Ectodermal cell (in vitro differentiated cells): ENCODE data around the gene STX8.
"Not testable (repeated sequence)": the region's sequence is repeated elsewhere in the genome, so short reads cannot be mapped to it uniquely, and the experiment has no call there.

Experiments used
- H3K27ac ChIP-seq: 2 replicates; pipeline ENCODE4 v1.7.0; 2013; ENCODE audit warnings: mild to moderate bottlenecking, low read depth, low read length; ENCODE audit not compliant: insufficient read depth, poor library complexity, severe bottlenecking
- H3K27me3 ChIP-seq: 2 replicates; pipeline ENCODE4 v1.7.0; 2013; ENCODE audit warnings: mild to moderate bottlenecking, low read length; ENCODE audit not compliant: insufficient read depth, control insufficient read depth, poor library complexity, severe bottlenecking
- H3K36me3 ChIP-seq: one replicate; pipeline ENCODE4 v1.7.0; 2013; ENCODE audit warnings: low read length; ENCODE audit not compliant: control insufficient read depth, insufficient read depth
- H3K4me1 ChIP-seq: one replicate; pipeline ENCODE4 v1.7.0; 2013; ENCODE audit warnings: low read length; ENCODE audit not compliant: control insufficient read depth, insufficient read depth
- H3K4me3 ChIP-seq: 2 replicates; pipeline ENCODE4 v1.7.0; 2013; ENCODE audit warnings: low read depth, low read length, control low read depth; ENCODE audit not compliant: insufficient read depth
- H3K9me3 ChIP-seq: 2 replicates; pipeline ENCODE4 v1.7.0; 2013; ENCODE audit warnings: mild to moderate bottlenecking, low read length, moderate library complexity; ENCODE audit not compliant: control insufficient read depth
- WGBS, 2 experiments: methylation state at CpG; one replicate each; pipeline ENCODE4 v1.1.7; 2013; ENCODE audit warnings: missing lambda C conversion rate in 2 of 2; 5-methylcytosine and 5-hydroxymethylcytosine counted together

STX8 gene

DNA sequence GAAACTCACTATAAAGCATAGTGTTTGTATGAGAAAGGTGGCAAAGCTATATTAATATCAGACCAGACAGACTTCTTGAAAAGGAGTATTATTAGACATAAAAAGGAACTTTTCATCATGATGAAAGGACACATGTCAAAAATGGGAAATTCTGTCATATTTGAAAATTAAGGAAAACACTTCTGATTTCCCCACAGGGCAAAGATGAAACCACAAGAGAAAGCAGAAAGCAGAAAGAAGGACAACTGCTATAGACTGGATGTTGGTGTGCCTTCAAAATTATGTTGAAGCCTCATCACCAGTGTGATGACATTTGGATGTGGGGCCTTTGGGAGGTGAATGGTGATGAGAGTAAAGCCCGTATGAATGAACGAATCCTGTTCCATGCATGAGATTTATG is 193.0 kb downstream of the STX8 start:
- WGBS, 2 experiments = 84 to 95% methylated on average over 2 of the region's 2 CpGs
- Histone ChIP-seq H3K36me3 (no peaks in the 10 kb centered on the region), H3K27ac (no peak overlapping the region), H3K27me3 (no peaks in the 10 kb centered on the region), H3K4me3 (no peak overlapping the region), H3K4me1 (no peaks in the 10 kb centered on the region), H3K9me3 (no peaks in the 10 kb centered on the region)

- 92 to 98% methylated on average over 2 of the region's 2 CpGs for WGBS, 2 experiments
- Histone ChIP-seq H3K36me3 (no peaks in the 10 kb centered on the region), H3K27me3 (no peaks in the 10 kb centered on the region), H3K4me3 (no peak overlapping the region), H3K4me1 (no peaks in the 10 kb centered on the region), H3K9me3 (no peaks in the 10 kb centered on the region), H3K27ac (no peak overlapping the region)
Measured at GRCh38 chr17:9381068-9381467, 194.6 kb downstream of the STX8 start.

GRCh38 chr17:9380361-9380760 is 195.3 kb downstream of the STX8 start:
- Histone ChIP-seq H3K4me3 (no peak overlapping the region), H3K27me3 (no peaks in the 10 kb centered on the region), H3K27ac (no peak overlapping the region), H3K4me1 (no peaks in the 10 kb centered on the region), H3K9me3 (no peaks in the 10 kb centered on the region), H3K36me3 (no peaks in the 10 kb centered on the region)
- 94 to 96% methylated on average over 2 to 3 of the region's 4 CpGs for WGBS, 2 experiments

DNA sequence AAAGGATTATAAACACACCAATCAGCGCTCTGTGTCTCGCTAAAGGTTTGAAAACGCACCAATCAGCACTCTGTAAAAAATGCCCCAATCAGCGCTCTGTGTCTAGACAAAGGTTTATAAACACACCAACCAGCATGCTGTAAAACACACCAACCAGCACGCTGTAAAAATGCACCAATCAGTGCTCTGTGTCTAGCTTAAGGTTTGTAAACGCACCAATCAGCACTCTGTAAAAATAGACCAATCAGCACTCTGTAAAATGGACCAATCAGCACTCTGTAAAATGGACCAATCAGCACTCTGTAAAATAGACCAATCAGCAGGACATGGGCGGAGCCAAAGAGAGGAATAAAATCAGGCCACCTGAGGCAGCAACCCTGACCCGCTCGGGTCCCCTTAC is 199.4 kb downstream of the STX8 start:
- not testable (repeated sequence) for H3K27me3 ChIP-seq, H3K36me3 ChIP-seq, H3K9me3 ChIP-seq, H3K4me3 ChIP-seq, H3K27ac ChIP-seq, H3K4me1 ChIP-seq
- WGBS, 2 experiments = 89 to 92% methylated on average over 9 of the region's 9 CpGs

DNA sequence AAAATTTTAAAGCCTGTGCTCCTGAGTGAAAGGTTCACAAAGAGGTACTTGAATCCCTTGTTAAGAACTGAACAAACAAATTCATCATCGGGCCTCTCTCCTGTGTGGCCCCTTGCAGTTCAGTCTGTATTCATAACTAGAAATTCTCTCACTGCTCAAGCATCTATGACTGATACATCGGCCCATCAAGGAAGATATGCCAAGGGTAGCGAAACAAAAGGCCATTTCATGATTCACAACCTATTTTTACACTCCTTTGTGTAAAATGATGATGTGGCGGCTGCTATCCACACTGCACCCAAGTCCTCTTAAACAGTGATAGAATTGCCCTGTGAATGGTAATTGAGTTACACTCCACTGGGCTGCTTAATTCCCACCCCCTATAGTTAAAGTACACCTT is 204.6 kb downstream of the STX8 start:
- Histone ChIP-seq H3K27ac (no peak overlapping the region), H3K27me3 (no peaks in the 10 kb centered on the region), H3K4me1 (no peaks in the 10 kb centered on the region), H3K9me3 (no peaks in the 10 kb centered on the region), H3K36me3 (no peaks in the 10 kb centered on the region), H3K4me3 (no peak overlapping the region)
- WGBS, 2 experiments = 85 to 87% methylated on average over 4 of the region's 4 CpGs

DNA sequence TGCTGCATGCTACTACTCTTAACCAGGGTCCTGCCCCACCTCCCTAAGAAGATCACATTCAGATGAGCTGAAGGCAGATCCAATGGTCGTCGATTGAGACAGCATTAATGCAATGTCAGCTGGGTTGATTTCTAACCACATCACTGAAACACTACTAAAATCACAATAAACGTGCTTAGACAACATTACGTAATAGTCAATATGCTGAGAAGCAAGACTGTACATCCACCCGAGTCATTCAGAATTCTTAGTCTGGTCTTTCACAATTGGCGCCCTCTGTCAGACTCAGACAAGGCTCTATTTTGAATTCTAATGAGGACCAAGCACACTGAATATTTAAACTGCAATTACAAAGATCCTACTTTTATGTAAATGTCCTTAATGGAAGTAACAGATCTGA is 205.2 kb downstream of the STX8 start:
- 82 to 91% methylated on average over 6 of the region's 6 CpGs for WGBS, 2 experiments
- Histone ChIP-seq H3K36me3 (no peaks in the 10 kb centered on the region), H3K27me3 (no peaks in the 10 kb centered on the region), H3K4me1 (no peaks in the 10 kb centered on the region), H3K9me3 (no peaks in the 10 kb centered on the region), H3K27ac (no peak overlapping the region), H3K4me3 (no peak overlapping the region)

DNA sequence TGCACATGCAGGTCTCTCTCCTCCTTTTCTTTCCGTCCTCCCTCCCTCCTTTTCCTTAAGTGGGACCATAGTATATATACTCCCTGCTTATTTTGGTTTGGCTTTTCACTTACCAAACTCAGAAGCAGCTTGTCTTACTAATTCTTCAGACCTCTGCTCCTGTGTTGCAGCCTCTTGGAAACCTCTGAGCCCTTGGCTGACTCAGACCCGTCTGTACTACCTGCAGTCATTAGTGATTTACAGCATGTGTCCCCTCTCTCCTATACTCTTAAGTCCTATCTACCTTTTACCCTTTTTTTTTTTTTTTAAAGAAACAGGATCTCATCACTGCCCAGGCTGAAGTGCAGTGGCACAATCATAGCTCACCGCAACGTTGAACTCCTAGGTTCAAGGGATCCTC is 207.0 kb downstream of the STX8 start:
- 90% methylated on average over 4 of the region's 4 CpGs for WGBS, 2 experiments

GRCh38 chr17:9367156-9367555 is 208.5 kb downstream of the STX8 start:
- Histone ChIP-seq H3K4me1 (no peaks in the 10 kb centered on the region), H3K27ac (no peak overlapping the region), H3K27me3 (no peaks in the 10 kb centered on the region), H3K9me3 (no peaks in the 10 kb centered on the region), H3K36me3 (no peaks in the 10 kb centered on the region), H3K4me3 (no peak overlapping the region)
- 74 to 80% methylated on average over 2 of the region's 2 CpGs for WGBS, 2 experiments

More for the DNA sequence above, 207.0 kb downstream of the STX8 start:
- Histone ChIP-seq H3K9me3 (no peaks in the 10 kb centered on the region), H3K4me3 (no peak overlapping the region), H3K36me3 (no peaks in the 10 kb centered on the region), H3K4me1 (no peaks in the 10 kb centered on the region), H3K27ac (no peak overlapping the region), H3K27me3 (no peaks in the 10 kb centered on the region)

GRCh38 chr17:9364837-9365430 is 210.7 kb downstream of the STX8 start:
- 94 to 96% methylated on average over 3 of the region's 3 CpGs for WGBS, 2 experiments
- H3K36me3 ChIP-seq = no peaks in the 10 kb centered on the region
- no peak overlapping the region for H3K27ac ChIP-seq
- no peaks in the 10 kb centered on the region for H3K9me3 ChIP-seq
- H3K4me1 ChIP-seq = no peaks in the 10 kb centered on the region
- no peak overlapping the region for H3K4me3 ChIP-seq
- H3K27me3 ChIP-seq = no peaks in the 10 kb centered on the region

DNA sequence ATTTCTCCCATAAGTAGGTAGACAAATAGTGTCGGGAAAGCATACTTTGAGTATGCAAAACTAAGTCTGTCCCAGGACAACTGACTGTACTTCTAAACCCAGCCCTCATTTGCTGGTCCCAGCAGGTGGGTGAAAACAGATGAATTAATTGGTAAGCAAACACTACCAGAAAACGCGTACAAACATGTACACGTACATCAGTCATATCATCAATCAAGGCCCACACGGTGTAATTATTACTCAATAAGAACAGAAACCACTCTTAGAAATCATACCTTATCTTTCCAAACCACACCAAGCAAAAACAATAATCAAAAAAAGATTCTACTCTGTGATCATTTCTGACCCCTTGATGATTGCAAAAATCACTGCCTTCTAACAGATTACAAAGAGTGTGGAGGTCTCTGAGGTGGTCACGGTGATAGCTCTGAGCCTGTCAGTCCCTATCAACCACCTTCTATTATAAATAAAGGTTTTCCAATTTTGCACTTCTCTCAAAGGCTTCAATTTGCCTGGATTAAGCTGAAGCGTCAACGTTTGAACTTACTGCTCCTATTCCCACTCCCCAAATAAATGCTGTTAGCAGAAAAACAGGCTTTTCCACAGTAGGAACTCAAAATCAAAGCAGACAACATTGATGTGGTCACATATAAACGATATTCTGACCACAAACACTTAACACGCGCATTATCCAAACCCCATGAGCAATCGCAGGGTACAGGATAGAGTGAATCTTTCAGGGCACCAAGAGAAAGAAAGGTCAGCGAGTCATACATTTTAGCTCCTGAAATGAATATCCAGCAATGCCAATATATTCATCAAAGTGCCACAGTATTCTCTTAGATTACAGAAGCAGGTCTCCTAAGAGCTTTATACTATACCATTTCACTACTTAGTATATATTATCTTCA is 211.9 kb downstream of the STX8 start:
- 93 to 96% methylated on average over 13 of the region's 13 CpGs for WGBS, 2 experiments
- Histone ChIP-seq H3K4me1 (no peaks in the 10 kb centered on the region), H3K27me3 (no peaks in the 10 kb centered on the region), H3K27ac (no peak overlapping the region), H3K36me3 (no peaks in the 10 kb centered on the region), H3K9me3 (no peaks in the 10 kb centered on the region), H3K4me3 (no peak overlapping the region)
